ENCODE results near the gene PTRHD1. TPM values are rescaled to one million over a fixed set of nuclear protein-coding genes. Genes with fewer than 3 reads are reported as not detected.

The PTRHD1 gene
- total RNA-seq, 4 donors from 2014 or later, result 8.1 to 20.4 (median 15.6) TPM

DNA sequence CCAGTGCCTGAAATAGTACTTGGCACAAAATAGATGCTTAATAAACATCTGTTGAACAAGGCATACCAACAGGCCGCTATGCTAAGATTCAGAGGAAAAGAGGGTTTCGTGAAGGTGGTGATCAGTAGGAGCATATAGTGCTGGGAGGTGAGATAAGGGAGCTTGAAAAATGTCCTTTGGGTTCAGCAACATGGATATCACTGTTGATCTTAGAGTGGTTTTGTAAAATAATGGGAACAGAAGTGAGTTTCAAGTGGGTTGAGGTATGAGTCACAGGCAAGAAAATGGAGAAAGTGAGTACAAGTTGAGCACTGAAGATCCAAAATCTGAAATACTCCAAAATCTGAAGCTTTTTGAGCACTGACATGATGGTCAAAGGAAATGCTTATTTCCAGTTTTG, 4.5 kb upstream of the PTRHD1 start:
- no peak for DNase-seq (ENCODE audit: extremely low spot score)
- intact Hi-C loops (cut with DNase I), result no loop called here
- Histone ChIP-seq H3K36me3 (no peaks in the 10 kb centered on the region), H3K27me3 (no peaks in the 10 kb centered on the region), H3K27ac (replicated peaks in 1 of 4) (no peak overlapping the region), H3K4me3 (no peak overlapping the region), H3K9me3 (no peaks in the 10 kb centered on the region), H3K4me1 (peaks cover 5 to 11% (median 8%) of the 10 kb centered on the region in 4 donors)
- WGBS, result 94% methylated on average over 2 of the region's 2 CpGs
- no peak for TF ChIP-seq POLR2AphosphoS5 (IDR thresholded peaks at IDR 0.05)
- TF ChIP-seq POLR2A (IDR thresholded peaks at IDR 0.05; ENCODE audit: low read depth), result no peak
- TF ChIP-seq, protein P1, sequence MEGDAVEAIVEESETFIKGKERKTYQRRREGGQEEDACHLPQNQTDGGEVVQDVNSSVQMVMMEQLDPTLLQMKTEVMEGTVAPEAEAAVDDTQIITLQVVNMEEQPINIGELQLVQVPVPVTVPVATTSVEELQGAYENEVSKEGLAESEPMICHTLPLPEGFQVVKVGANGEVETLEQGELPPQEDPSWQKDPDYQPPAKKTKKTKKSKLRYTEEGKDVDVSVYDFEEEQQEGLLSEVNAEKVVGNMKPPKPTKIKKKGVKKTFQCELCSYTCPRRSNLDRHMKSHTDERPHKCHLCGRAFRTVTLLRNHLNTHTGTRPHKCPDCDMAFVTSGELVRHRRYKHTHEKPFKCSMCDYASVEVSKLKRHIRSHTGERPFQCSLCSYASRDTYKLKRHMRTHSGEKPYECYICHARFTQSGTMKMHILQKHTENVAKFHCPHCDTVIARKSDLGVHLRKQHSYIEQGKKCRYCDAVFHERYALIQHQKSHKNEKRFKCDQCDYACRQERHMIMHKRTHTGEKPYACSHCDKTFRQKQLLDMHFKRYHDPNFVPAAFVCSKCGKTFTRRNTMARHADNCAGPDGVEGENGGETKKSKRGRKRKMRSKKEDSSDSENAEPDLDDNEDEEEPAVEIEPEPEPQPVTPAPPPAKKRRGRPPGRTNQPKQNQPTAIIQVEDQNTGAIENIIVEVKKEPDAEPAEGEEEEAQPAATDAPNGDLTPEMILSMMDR (IDR thresholded peaks at IDR 0.05), result no peak
- no peak for TF ChIP-seq EP300 (IDR thresholded peaks at IDR 0.05)

DNA sequence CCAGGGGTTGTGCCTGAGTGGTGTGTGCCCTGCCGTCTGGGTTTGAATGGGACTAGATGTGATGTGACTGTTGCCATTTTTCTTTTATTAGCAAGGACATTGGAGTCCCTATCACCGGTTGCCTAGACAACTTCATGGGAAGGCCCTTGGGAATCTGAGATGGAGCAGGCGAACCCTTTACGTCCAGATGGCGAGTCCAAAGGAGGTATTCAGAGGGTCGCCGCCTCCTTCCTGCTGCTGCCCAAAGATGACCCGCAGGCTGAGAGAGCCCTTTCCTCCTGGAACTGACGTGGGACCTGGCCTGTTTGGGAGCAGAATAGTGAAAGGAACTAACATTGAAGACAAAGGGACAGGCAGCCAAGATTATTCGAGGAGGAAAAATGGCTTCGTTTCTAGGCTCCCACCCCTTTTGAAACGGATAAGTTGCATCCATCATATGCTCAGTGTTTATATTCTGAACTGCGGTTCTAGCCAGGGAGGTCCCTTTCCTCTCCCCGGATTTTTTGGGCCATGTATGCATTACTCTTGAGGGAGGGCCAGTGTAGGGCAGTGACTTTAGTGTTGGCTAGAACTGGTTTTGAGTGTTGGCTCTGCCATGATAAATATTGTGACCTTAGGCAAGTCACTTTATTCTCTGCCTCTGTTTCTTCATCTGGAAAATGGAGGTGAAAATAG, 707 bp upstream of the PTRHD1 start:
- no peak for DNase-seq (ENCODE audit: extremely low spot score)
- TF ChIP-seq EP300 (IDR thresholded peaks at IDR 0.05) (no peak), POLR2A (IDR thresholded peaks at IDR 0.05; ENCODE audit: low read depth) (no peak), POLR2AphosphoS5 (IDR thresholded peaks at IDR 0.05) (no peak)
- TF ChIP-seq, protein P1 (IDR thresholded peaks at IDR 0.05), result no peak
- H3K4me3 ChIP-seq, result peak overlapping the region; percentile 75 to 96 (median 88)
- H3K9me3 ChIP-seq, result no peaks in the 10 kb centered on the region
- WGBS, result 3% methylated on average over 9 of the region's 14 CpGs
- H3K4me1 ChIP-seq, result peaks cover 12 to 30% (median 21%) of the 10 kb centered on the region in 4 donors
- intact Hi-C loops (cut with DNase I), result loop anchor here (5.0 kb wide), 1 partner anchor 302 kb away; the partner anchor contains the start of gene NCOA1
- peak overlapping the region; percentile 95 to 99 (median 98) for H3K27ac ChIP-seq (replicated peaks in 1 of 4)
- no peaks in the 10 kb centered on the region for H3K36me3 ChIP-seq
- H3K27me3 ChIP-seq, result no peaks in the 10 kb centered on the region

DNA sequence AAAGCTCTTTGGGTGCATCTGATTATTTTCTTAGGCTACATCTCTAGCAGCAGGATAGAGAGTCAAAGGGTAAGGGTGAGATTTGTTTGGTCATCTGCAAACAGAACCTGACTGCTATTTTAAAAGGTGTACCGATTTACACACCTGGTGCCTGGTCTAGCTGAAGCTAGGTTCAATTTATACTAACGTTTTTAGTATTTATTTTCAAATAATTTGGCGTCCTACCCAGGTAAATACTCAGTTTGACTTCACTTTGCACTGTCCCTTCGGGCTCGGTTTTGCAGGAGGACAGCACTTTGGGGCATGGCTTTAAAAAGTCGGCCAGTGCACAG, 683 bp downstream of the PTRHD1 start:
- WGBS, result 5% methylated on average over 6 of the region's 6 CpGs
- Histone ChIP-seq H3K27ac (replicated peaks in 1 of 4) (peak overlapping the region; percentile 95 to 99 (median 98)), H3K9me3 (no peaks in the 10 kb centered on the region), H3K36me3 (no peaks in the 10 kb centered on the region), H3K4me3 (peak overlapping the region; percentile 75 to 96 (median 88)), H3K27me3 (no peaks in the 10 kb centered on the region), H3K4me1 (peaks cover 12 to 31% (median 24%) of the 10 kb centered on the region in 4 donors)
- intact Hi-C loops (cut with DNase I), result loop anchor here (5.0 kb wide), 1 partner anchor 300 kb away; the partner anchor contains the start of gene NCOA1
- TF ChIP-seq EP300 (IDR thresholded peaks at IDR 0.05), result no peak
- no peak for TF ChIP-seq POLR2AphosphoS5 (IDR thresholded peaks at IDR 0.05)
- no peak for TF ChIP-seq POLR2A (IDR thresholded peaks at IDR 0.05; ENCODE audit: low read depth)
- TF ChIP-seq, protein P1 (IDR thresholded peaks at IDR 0.05), result no peak
- DNase-seq (ENCODE audit: extremely low spot score), result no peak

DNA sequence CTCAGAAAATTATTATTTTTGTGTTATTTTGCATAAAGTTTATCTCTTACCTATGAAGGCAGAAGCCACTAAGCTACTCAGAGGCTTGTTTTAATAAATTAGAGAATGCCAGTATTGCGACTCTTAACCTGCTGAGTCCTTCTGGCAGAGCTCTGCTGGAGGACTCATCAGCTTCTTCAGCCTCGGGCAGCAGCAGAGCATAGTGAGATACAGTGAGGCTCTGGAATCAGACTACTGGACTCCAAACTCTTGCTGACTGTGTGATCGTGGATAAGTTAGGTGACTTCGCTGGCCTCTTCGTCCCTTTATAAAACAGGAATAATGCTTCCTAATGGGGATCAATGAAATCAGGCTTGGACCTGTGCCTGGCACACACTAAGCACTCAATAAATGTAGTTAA, 1.7 kb downstream of the PTRHD1 start:
- TF ChIP-seq, protein P1 (IDR thresholded peaks at IDR 0.05), result no peak
- TF ChIP-seq POLR2AphosphoS5 (IDR thresholded peaks at IDR 0.05) (no peak), POLR2A (IDR thresholded peaks at IDR 0.05; ENCODE audit: low read depth) (no peak), EP300 (IDR thresholded peaks at IDR 0.05) (no peak)
- Histone ChIP-seq H3K4me1 (peaks cover 12 to 31% (median 24%) of the 10 kb centered on the region in 4 donors), H3K27ac (replicated peaks in 1 of 4) (no peak overlapping the region), H3K27me3 (no peaks in the 10 kb centered on the region), H3K9me3 (no peaks in the 10 kb centered on the region), H3K4me3 (no peak overlapping the region), H3K36me3 (no peaks in the 10 kb centered on the region)
- intact Hi-C loops (cut with DNase I), result loop anchor here (5.0 kb wide), 1 partner anchor 299 kb away; the partner anchor contains the start of gene NCOA1
- DNase-seq (ENCODE audit: extremely low spot score), result no peak
- 95% methylated on average over 5 of the region's 5 CpGs for WGBS

Data from esophagus muscularis mucosa (tissue), 4 donors.